AG04449 (cell line): ENCODE measurements around the gene IRF2BP1.
A peak's percentile ranks its signal among the peaks of the same experiment; 100 is the strongest.

Experiments
- CTCF ChIA-PET: fragments of 350-600 bp; formaldehyde crosslinking; extraction: SDS; loops from one replicate; lab custom pipeline; 2021; ENCODE audit warnings: antibody characterized with exemption; lab: Yijun Ruan, JAX
- POLR2A ChIA-PET: fragments of 400-600, 350-600 bp; formaldehyde crosslinking; extraction: SDS; loops from one replicate; lab custom pipeline; 2020; ENCODE audit warnings: antibody characterized with exemption, inconsistent platforms; lab: Yijun Ruan, JAX
- DNase-seq: peaks from one replicate; pipeline ENCODE4 v3.0.0-alpha.2; 2010; ENCODE audit warnings: low read depth, low spot score
- H3K4me3 ChIP-seq: 2 replicates; pipeline ENCODE4 v1.5.1; 2011; ENCODE audit warnings: low read depth, mild to moderate bottlenecking, control low read depth, low read length
- TF ChIP-seq, protein P1 (sequence below): IDR thresholded peaks from one replicate; pipeline ENCODE4 v1.5.1; 2011; ENCODE audit warnings: mild to moderate bottlenecking, moderate library complexity, low read length, control low read depth, inconsistent platforms; ENCODE audit not compliant: insufficient read depth; ENCODE audit errors: missing control alignments

The IRF2BP1 gene

GRCh38 chr19:45860359-45861259, 25.3 kb downstream of the IRF2BP1 start:
- TF ChIP-seq, protein P1, sequence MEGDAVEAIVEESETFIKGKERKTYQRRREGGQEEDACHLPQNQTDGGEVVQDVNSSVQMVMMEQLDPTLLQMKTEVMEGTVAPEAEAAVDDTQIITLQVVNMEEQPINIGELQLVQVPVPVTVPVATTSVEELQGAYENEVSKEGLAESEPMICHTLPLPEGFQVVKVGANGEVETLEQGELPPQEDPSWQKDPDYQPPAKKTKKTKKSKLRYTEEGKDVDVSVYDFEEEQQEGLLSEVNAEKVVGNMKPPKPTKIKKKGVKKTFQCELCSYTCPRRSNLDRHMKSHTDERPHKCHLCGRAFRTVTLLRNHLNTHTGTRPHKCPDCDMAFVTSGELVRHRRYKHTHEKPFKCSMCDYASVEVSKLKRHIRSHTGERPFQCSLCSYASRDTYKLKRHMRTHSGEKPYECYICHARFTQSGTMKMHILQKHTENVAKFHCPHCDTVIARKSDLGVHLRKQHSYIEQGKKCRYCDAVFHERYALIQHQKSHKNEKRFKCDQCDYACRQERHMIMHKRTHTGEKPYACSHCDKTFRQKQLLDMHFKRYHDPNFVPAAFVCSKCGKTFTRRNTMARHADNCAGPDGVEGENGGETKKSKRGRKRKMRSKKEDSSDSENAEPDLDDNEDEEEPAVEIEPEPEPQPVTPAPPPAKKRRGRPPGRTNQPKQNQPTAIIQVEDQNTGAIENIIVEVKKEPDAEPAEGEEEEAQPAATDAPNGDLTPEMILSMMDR, result no peak
- no peak overlapping the region for H3K4me3 ChIP-seq
- CTCF ChIA-PET, result interaction anchor here (1.3 to 4.9 kb wide), 5 partner anchors 8 to 44 kb away, joined by 3 to 67 read pairs (median 10); partner anchors contain the start of gene IRF2BP1
- POLR2A ChIA-PET, result interaction anchor here (1.1 kb wide), 1 partner anchor 9 kb away, joined by 3 read pairs; no protein-coding TSS in a partner anchor
- no peak for DNase-seq

- TF ChIP-seq, protein P1, result no peak
- no peak overlapping the region for H3K4me3 ChIP-seq
- ChIA-PET POLR2A (interaction anchor here (1.1 to 1.2 kb wide), 2 partner anchors 9 kb away, joined by 3 read pairs; partner anchors contain the start of gene SYMPK), CTCF (interaction anchor here (0.7 to 9.4 kb wide), 2 partner anchors 22 to 36 kb away, joined by 3 to 52 read pairs; no protein-coding TSS in a partner anchor)
- DNase-seq, result no peak
Measured at GRCh38 chr19:45854167-45854778, 31.7 kb downstream of the IRF2BP1 start.

GRCh38 chr19:45852983-45853382, 33.0 kb downstream of the IRF2BP1 start:
- DNase-seq, result no peak
- ChIA-PET CTCF (interaction anchor here (0.7 to 9.4 kb wide), 3 partner anchors 8 to 34 kb away, joined by 3 to 52 read pairs (median 8); no protein-coding TSS in a partner anchor), POLR2A (interaction anchor here (0.6 kb wide), 1 partner anchor 76 kb away, joined by 5 read pairs; no protein-coding TSS in a partner anchor)

GRCh38 chr19:45852145-45852750, 33.7 kb downstream of the IRF2BP1 start:
- TF ChIP-seq, protein P1, result no peak
- no peak overlapping the region for H3K4me3 ChIP-seq
- ChIA-PET POLR2A (interaction anchor here (0.7 kb wide), 1 partner anchor 8 kb away, joined by 3 read pairs; no protein-coding TSS in a partner anchor), CTCF (interaction anchor here (2.6 to 9.4 kb wide), 2 partner anchors 30 to 34 kb away, joined by 8 to 52 read pairs; no protein-coding TSS in a partner anchor)
- DNase-seq, result no peak

More at GRCh38 chr19:45852983-45853382, 33.0 kb downstream of the IRF2BP1 start:
- TF ChIP-seq, protein P1, result no peak
- no peak overlapping the region for H3K4me3 ChIP-seq

DNA sequence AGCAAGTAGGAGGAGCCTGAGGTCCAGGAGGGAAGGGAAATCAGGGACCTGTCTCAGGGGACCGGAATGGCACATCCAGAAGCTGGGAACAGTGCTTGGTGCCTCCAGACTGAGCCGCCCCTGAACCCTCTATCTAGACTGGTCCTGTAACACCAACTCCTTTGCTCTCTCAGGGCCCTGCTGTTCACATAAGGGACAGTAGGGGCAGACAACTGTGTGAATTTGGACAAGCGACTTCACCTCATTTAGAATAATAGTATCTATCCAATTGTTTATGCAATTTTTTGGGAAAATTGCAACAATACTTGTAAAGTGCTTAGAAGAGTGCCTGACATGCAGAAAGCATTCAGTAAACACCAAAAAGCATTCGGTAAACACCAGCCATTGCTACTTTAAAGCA, 37.0 kb downstream of the IRF2BP1 start:
- H3K4me3 ChIP-seq, result no peak overlapping the region
- no peak for DNase-seq
- ChIA-PET POLR2A (interaction anchor here (1.6 kb wide), 1 partner anchor 15 kb away, joined by 3 read pairs; no protein-coding TSS in a partner anchor), CTCF (interaction anchor here (1.2 to 9.4 kb wide), 3 partner anchors 8 to 30 kb away, joined by 3 to 52 read pairs (median 4); no protein-coding TSS in a partner anchor)
- TF ChIP-seq, protein P1, result peak; percentile 5
